Measurements from ENCODE around the gene GPALPP1. TPM values are rescaled to one million over a fixed set of nuclear protein-coding genes. Genes with fewer than 3 reads are reported as not detected.
"Not testable (repeated sequence)": the region's sequence is repeated elsewhere in the genome, so short reads cannot be mapped to it uniquely, and the experiment has no call there.

The GPALPP1 gene
- 36.0 and 48.6 TPM in 2 replicates for polyA plus RNA-seq (2014; cell fraction: cytosol; rRNA removed)
- polyA plus RNA-seq (2014; cell fraction: nucleus; rRNA removed), result 51.3 and 60.7 TPM in 2 replicates

GRCh38 chr13:44989071-44989889 is at the start of gene GPALPP1, which contains the start of gene NUFIP1:
GPALPP1 (plus strand) TSS chr13:44989538; CDS start chr13:44989655, 117 bp downstream.
NUFIP1 (minus strand) TSS chr13:44989471; CDS start chr13:44989436, 35 bp downstream.
- DNase-seq (ENCODE audit: low spot score), result peak; percentile 91

GRCh38 chr13:44943411-44943810 is 45.9 kb upstream of the GPALPP1 start:
- not testable (repeated sequence) for DNase-seq (ENCODE audit: low spot score)

DNA sequence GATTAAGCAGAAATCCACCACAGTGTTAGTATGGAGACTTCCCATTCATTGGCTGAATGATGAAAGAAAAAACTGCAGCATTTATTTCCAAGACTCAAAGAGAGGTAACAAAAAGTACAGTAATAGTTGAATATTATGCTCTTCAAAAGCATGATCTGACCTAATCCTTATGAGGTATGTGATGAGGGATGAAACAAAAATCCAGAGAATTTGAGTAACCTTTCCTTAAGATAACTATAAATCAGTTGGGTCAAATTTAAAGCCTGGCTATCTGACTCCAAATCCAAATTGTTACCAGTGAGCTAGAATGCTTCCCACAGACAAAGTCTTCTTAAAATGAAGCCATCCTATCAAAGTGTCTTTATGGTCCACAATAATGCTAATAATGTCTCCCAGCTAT is 38.2 kb upstream of the GPALPP1 start:
- DNase-seq (ENCODE audit: low spot score), result no peak

DNA sequence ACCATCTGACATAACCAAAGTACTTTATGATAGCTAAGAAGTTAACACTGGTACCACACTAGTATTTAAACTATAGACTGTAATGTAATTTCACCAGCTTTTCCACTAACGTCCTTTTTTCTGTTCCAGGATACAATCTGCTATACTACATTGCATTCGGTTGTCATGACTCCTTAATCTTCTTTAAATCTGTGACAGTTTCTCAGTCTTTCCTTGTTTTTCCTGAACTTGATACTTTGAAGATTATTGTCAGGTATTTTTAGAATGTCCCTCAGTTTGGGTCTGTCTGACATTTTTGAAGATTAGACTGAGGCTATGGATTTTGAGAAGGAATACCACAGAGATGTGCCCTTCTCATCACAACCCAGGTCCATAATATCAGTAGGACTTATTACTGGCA is 36.7 kb upstream of the GPALPP1 start:
- DNase-seq (ENCODE audit: low spot score), result no peak

DNA sequence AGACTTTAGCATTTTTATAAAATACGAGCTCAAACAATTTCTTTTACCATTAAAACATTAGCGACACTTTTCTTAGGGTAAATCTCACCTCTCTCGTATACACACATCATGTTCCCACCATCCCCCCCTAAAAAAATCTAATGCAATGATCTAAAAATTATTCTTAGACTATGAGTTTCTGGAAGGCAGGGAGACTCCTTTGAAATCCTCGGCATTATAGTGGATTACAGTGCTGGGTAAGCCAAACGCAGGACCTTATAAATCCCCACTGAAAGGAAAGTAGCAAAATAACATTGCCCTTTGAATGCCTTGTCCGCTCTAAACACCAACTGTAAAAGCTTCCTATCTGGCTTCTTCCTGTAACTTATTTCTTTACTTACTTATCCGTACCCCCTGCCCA is 35.1 kb upstream of the GPALPP1 start:
- no peak for DNase-seq (ENCODE audit: low spot score)

GRCh38 chr13:44955406-44955805 is 33.9 kb upstream of the GPALPP1 start:
- DNase-seq (ENCODE audit: low spot score), result no peak

DNA sequence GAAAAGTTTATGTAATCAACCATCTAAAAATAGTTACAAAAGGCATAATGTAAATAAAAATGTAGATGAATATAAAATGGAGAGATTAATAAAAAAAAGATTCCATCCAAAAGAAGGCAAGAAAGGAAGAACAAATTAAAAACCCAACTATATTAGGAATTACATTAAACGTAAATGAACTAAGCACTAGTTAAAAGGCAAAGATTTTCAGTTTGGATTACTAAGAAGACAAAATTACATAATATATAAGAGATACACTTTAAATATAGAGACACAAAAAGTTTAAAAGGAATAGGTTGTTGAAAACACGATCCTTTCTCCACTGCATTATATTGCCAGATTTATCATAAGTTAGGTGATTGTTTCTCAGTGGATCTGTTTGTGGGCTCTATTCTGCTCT is 27.3 kb upstream of the GPALPP1 start:
- no peak for DNase-seq (ENCODE audit: low spot score)

- no peak for DNase-seq (ENCODE audit: low spot score)
Observed at GRCh38 chr13:44967704-44968433, 21.5 kb upstream of the GPALPP1 start.

- DNase-seq (ENCODE audit: low spot score), result no peak
Observed at GRCh38 chr13:44968434-44968815, 20.9 kb upstream of the GPALPP1 start.

DNA sequence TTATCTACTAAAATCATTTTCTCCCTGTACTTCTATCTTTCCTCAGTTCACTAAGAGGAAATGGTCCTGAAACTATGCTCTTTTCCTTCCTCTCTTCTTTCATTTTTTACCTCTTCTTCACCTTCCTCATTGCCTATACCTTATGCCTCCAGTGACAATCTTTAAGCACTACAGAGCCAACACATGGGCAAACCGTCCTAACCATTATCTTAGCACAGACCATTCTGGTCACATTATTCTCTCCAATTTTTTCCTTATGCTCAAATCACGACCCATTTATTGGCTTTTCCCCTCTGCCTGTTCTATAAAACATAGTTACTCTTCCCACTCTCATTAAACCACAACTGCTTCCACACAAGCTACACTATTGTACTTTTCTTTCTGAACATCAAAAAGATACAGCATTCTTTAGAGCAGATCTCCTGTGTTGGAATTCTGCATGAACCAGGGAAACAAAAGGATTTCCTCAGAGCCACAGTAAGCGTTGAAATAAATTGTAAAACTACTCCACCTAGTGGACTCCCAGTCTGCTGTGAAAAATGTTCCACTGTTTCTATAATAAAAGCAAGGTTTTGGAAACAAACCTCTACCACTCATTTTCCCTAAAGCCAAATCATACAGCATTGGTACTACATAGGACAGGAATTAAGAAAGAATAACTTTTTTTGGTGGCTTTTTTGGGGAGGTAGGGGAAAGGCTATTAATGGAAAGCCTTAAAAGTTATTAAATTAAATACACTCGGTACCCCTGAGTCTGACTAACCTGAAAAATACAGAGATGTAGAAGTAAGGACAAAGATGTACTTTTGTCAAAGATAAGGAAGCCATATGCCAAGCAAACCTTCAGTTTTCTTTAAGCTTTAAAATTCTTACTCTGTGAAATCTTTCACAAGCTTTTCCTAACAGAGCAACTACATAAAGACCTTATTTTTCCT is 19.5 kb upstream of the GPALPP1 start:
- DNase-seq (ENCODE audit: low spot score), result peak; percentile 30

DNA sequence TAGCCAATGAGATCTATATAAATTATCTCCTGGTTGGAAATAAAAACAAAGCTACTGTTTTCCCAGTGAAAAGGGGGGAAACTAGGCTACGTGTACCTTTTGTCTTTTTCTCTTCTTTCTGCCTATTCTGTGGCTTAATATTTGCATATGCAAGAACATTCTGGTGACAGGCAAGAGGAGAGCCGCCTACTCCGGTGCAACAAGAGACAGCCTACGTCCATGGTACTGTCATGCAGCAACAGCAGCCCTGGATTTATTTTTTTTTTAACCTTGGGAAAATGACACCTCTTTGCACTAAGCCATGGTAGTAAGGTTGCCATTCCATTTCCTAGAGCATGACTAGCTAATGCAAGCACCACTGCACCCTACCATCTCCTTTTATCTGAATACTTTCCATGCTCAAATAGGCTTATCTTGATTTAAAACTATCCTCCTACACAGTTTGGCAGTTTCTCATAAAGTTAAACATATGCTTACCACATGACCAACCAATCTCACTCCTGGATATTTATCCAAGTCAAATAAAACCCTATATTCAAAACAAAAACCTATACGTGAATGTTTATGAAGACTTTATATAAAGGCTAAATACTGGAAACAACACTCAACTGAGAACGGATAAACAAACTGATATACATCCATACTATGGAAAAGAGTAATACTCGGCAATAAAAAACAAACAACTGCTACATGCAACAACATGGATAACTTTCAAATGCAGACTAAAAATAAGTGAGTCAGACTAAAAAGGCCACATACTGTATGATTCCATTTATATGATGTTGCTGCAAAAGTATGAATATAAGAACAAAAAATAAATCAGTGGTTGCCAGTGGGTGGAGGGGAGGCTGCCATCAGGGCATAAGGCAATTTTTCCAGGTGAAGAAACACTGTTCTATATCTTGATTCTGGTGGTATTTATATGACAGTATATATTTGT is 17.4 kb upstream of the GPALPP1 start:
- no peak for DNase-seq (ENCODE audit: low spot score)

- DNase-seq (ENCODE audit: low spot score), result peak; percentile 9
Observed at GRCh38 chr13:44972956-44973581, 16.3 kb upstream of the GPALPP1 start.

DNA sequence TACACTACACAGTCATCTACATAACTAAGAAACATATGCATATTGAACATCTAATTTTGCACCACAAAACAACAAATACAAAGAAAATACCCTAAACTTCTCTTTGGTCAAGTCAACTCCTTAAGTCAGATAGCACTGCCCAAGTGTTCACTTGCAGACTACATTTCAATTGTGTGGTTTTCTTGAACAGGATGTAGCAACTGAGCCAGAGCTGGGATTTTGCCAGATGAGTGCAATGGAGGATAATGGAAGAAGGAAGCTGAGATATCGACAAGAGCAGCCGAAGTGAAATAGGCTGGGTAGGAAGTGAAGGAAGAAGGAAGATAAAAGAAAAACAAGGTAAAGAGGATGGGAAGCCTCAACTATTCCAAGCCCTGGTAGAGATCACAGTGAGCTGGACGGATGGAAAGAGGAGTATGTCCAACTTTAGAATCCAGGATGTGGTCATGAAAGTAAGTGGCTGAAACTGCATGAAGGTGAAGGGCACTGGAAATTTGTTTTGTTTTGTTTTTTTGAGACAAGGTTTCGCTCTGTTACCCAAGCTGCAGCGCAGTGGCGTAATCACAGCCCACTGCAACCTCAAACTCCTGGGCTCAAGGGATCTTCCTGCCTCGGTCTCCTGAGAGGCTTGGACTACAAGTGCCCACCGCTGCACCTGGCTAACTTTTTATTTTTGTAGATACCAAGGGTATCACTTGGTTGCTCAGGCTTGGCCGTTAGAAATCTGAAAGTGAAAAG is 15.1 kb upstream of the GPALPP1 start:
- DNase-seq (ENCODE audit: low spot score), result no peak

GRCh38 chr13:44976196-44976595 is 13.1 kb upstream of the GPALPP1 start:
- DNase-seq (ENCODE audit: low spot score), result no peak

DNA sequence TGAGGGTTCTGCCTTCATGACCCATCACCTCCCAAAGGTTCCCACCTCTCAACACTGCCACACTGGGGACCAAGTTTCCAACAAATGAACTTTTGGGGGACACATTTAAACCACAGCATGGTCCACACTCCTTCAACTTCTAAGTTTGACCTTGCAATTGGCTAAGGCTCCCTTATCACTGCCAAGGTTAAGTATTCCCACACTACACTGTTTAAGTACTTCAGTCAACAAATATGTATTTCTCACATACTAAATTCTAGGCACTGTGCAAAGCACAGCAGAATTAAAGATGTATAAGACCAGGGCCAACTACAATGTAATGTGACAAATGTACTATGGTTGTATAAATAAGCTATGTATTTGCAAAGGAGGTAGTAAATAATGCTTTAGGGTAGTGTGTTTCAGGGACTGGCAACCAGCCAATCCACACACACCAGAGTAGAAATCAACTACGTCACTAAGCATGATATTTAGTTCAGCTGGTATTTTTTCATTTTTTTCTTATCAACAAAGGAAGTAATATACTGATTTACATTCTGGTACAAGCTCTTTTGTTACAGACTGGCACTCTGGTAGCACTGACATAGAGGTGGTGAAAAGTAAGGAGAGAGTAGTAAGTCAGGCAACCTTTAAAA is 12.3 kb upstream of the GPALPP1 start:
- no peak for DNase-seq (ENCODE audit: low spot score)

GRCh38 chr13:44978328-44978727 is 11.0 kb upstream of the GPALPP1 start:
- no peak for DNase-seq (ENCODE audit: low spot score)

DNA sequence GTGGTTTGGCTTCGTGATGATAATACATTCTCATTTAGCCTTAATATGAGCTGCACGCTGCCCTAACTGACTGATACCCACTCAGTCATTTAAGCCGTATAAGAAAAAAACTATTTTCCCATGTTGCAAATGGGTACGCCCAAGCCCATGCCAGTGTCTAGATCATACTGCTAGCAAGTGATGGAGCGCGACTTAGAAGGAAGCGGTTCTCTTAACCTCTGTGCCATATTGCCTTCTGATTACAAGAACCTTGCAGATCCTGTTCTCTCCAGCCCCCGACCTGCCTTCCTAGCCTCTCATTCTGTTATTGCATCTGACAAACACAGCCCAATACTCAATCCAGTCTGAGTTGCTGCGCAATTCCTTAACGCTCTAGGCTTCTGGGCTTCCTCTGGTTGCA is 603 bp downstream of the GPALPP1 start:
- DNase-seq (ENCODE audit: low spot score), result no peak

GRCh38 chr13:45003417-45003816 is 14.1 kb downstream of the GPALPP1 start:
- DNase-seq (ENCODE audit: low spot score), result no peak

- DNase-seq (ENCODE audit: low spot score), result no peak
Observed at GRCh38 chr13:45004096-45004495, 14.8 kb downstream of the GPALPP1 start.
